Epithelial cell of esophagus (primary cell): Measurements from ENCODE around the gene C1QTNF1.

Experiments
- DNase-seq: peaks from one replicate; pipeline ENCODE4 v3.0.0; 2010; ENCODE audit warnings: low read depth
- H3K4me3 ChIP-seq: 2 replicates; pipeline ENCODE4 v1.5.1; 2011; ENCODE audit warnings: mild to moderate bottlenecking, low read length, control low read depth
- TF ChIP-seq, protein P1 (sequence below): IDR thresholded peaks from 2 replicates; pipeline ENCODE4 v1.5.1; 2011; ENCODE audit warnings: low read depth, mild to moderate bottlenecking, low read length, control low read depth, inconsistent platforms; ENCODE audit not compliant: insufficient read depth; ENCODE audit errors: missing control alignments

Gene C1QTNF1

DNA sequence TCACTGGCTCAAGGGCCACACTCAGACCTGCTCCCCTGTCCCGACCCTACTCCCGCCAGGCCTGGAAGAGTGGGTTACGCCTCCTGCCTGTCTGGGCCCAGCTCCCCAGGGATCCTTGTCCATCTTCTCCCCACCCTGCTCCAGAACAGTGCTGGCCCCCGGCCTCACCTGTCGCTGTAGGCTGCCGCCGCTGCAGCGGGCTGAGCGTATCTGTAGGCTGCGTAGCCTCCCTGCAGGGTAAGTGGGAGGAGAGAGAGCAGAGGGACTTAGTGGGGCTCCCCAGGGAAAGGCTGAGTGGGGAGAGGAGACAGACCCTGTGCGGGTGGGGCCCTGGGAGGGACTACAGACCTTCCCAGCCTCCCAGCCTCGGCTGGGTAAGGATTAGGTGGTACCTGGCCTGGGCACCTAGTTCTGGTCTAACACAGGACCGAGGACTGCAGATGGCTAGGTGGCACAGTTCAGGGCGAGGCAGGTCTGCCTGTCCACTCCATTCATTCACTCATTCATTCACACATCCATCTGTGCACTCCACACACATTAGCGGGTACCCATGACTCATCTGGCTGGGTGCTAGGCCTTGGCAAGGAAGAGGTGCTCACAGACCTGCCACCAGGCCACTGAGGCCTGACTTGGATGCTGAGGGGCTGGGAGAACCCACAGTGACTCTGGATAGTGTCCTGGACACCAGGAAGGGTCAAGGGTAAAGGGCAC, 71.5 kb downstream of the C1QTNF1 start:
- no peak overlapping the region for H3K4me3 ChIP-seq
- TF ChIP-seq, protein P1, sequence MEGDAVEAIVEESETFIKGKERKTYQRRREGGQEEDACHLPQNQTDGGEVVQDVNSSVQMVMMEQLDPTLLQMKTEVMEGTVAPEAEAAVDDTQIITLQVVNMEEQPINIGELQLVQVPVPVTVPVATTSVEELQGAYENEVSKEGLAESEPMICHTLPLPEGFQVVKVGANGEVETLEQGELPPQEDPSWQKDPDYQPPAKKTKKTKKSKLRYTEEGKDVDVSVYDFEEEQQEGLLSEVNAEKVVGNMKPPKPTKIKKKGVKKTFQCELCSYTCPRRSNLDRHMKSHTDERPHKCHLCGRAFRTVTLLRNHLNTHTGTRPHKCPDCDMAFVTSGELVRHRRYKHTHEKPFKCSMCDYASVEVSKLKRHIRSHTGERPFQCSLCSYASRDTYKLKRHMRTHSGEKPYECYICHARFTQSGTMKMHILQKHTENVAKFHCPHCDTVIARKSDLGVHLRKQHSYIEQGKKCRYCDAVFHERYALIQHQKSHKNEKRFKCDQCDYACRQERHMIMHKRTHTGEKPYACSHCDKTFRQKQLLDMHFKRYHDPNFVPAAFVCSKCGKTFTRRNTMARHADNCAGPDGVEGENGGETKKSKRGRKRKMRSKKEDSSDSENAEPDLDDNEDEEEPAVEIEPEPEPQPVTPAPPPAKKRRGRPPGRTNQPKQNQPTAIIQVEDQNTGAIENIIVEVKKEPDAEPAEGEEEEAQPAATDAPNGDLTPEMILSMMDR = no peak
- DNase-seq = peak; percentile 14

DNA sequence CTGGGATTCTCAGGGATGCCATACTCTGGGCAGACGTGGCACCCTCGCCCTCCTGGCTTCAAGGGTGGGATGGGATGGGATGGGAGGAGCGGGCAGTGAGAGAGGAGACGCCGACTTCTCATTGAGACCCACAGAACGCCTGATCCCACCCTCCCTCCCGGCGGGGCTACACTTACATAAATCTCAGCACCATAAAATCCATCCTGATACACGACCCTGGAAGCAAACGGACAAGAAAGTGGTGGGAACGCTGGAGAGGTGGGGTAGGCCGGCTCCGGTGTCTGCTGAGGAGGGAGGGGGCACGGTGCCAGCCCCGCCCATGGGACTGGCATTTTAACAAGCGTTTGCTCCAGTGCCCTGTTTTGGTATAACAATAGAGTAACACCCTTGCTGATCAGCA, 72.5 kb downstream of the C1QTNF1 start:
- TF ChIP-seq, protein P1 = no peak
- no peak for DNase-seq
- H3K4me3 ChIP-seq = no peak overlapping the region

DNA sequence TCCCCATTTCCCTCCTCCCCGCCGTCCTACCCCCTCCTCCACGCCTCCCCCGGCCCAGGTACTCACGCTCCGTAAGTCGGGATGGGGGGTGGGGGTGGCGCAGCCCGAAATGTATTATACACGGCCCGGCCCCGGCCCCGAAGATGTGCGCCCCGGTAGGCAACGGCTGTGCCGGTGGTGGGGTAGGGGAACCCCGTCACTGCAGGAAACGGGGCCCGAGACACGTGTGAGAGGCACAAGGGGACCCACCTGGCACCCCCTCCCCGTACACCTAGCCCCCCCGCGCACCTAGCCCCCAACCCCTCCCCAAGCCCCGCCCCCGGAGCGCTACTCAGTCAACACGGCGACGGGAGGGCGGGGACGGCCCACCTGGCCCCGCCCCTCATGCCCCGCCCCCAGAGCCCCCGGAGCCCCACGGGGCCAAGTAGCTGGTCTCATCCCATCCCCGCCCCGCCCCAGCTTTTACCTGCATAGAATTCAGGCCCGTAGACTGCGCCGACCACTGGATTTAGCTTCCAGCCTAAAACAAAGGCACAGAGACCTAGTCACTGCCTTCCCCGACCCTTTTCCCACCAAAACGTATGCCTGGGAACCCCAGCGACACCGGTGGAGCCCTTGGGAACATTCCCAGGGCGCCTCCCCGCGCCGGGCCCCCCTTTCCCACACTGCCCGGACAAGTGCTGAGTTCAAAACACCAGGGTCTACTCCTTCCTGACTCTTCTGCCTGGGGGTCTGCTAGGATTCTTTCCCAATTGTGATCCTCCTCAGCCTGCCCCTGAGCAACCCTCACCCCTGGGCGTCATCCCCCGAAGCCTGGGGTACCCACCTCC, 73.5 kb downstream of the C1QTNF1 start:
- TF ChIP-seq, protein P1 = no peak
- H3K4me3 ChIP-seq = no peak overlapping the region
- DNase-seq = no peak

DNA sequence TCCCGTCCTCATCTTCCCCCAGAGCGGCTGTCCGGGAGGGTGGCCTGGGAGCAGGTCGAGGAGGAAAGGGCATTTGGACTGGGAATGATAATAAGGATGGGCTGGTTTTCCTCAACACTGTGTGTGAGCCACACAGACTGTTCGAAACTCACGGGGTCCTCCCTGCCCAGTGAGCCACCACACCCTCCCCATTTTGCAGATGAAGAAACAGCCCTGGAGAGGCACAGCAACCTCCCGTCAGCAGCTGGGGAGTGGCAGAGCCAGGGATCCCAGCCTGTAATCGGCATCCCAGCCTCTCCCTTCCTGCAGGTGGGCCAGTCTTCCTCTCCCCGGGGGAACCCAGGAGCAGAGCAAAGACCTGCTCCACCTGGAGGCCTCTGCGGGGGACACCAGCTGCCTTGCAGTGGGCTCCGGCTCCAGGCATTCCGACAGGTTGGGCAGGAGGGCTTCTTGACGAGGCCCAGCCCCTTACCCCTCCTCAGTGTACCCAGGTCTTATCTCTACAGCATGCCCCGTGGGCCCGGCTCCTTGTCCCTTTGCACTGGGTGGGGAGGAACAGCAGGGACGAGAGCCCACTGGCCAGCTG, 74.4 kb downstream of the C1QTNF1 start:
- no peak overlapping the region for H3K4me3 ChIP-seq
- DNase-seq = no peak
- TF ChIP-seq, protein P1 = no peak
